IMR-90 (cell line): Measurements from ENCODE around the gene PSMG4. TPM values are rescaled to one million over a fixed set of nuclear protein-coding genes. Genes with fewer than 3 reads are reported as not detected.

Experiments
- ATAC-seq: fragments of 200-7000 bp; cut with Tn5 transposase; 2 replicates; pipeline ENCODE4 v1.9.1; 2020; ENCODE audit warnings: low read depth, mild to moderate bottlenecking, moderate library complexity
- BruUV-seq: library from RNA; stranded (reverse); fragments of 400-500 nt; replicated peaks from 2 replicates; lab custom pipeline; 2021; lab: Mats Ljungman, UMichigan
- CTCF ChIA-PET: fragments of 300-600 bp; formaldehyde crosslinking; extraction: SDS; loops from one replicate; lab custom pipeline; 2021; ENCODE audit warnings: antibody characterized with exemption; lab: Yijun Ruan, JAX
- POLR2A ChIA-PET: fragments of 300-600 bp; sonication (Branson Sonifier 250); formaldehyde crosslinking; loops from one replicate; lab custom pipeline; 2022; ENCODE audit warnings: antibody characterized with exemption; ENCODE audit not compliant: unreplicated experiment; lab: Charles Lee
- DNase-seq: peaks from one replicate; pipeline ENCODE4 v3.0.0; 2013
- H2AFZ ChIP-seq: replicated peaks from 2 replicates; pipeline ENCODE3; 2013; ENCODE audit warnings: low read length, mild to moderate bottlenecking; ENCODE audit not compliant: poor library complexity
- H2AK5ac ChIP-seq: 2 replicates; pipeline ENCODE4 v1.6.1; 2013; ENCODE audit warnings: low read depth, low read length, inconsistent platforms
- H2AK9ac ChIP-seq: replicated peaks from 2 replicates; pipeline ENCODE3; 2013; ENCODE audit warnings: mild to moderate bottlenecking, low read depth, low read length, moderate library complexity; ENCODE audit not compliant: poor library complexity
- H2BK120ac ChIP-seq: 2 replicates; pipeline ENCODE4 v1.6.1; 2013; ENCODE audit warnings: low read depth, low read length, inconsistent platforms
- H2BK15ac ChIP-seq: 3 replicates; pipeline ENCODE4 v1.6.1; 2013; ENCODE audit warnings: low read depth, low read length, inconsistent platforms
- H2BK20ac ChIP-seq: 2 replicates; pipeline ENCODE4 v1.6.1; 2013; ENCODE audit warnings: low read depth, mild to moderate bottlenecking, inconsistent platforms, low read length, moderate library complexity
- H2BK5ac ChIP-seq: 2 replicates; pipeline ENCODE4 v1.6.1; 2013; ENCODE audit warnings: mild to moderate bottlenecking, low read depth, low read length, inconsistent platforms; ENCODE audit not compliant: poor library complexity, severe bottlenecking
- H3K14ac ChIP-seq: replicated peaks from 2 replicates; pipeline ENCODE4 v1.6.1; 2013; ENCODE audit warnings: low read depth, low read length, inconsistent platforms
- H3K18ac ChIP-seq: 2 replicates; pipeline ENCODE4 v1.6.1; 2013; ENCODE audit warnings: low read depth, low read length, control low read depth
- H3K23ac ChIP-seq: 2 replicates; pipeline ENCODE4 v1.6.1; 2013; ENCODE audit warnings: low read depth, low read length, inconsistent platforms
- H3K27ac ChIP-seq: 2 replicates; pipeline ENCODE4 v1.5.1; 2013; ENCODE audit warnings: mild to moderate bottlenecking, control low read depth, low read length; ENCODE audit not compliant: insufficient read depth
- H3K27me3 ChIP-seq: 2 replicates; pipeline ENCODE4 v1.6.1; 2013; ENCODE audit warnings: low read length; ENCODE audit not compliant: control insufficient read depth, insufficient read depth
- H3K36me3 ChIP-seq: 2 replicates; pipeline ENCODE4 v1.6.1; 2013; ENCODE audit warnings: low read length, mixed read lengths; ENCODE audit not compliant: control insufficient read depth, insufficient read depth
- H3K4ac ChIP-seq: 2 replicates; pipeline ENCODE4 v1.6.1; 2013; ENCODE audit warnings: low read depth, low read length, inconsistent platforms
- H3K4me1 ChIP-seq: 2 replicates; pipeline ENCODE4 v1.6.1; 2013; ENCODE audit warnings: low read length, mixed read lengths; ENCODE audit not compliant: control insufficient read depth, insufficient read depth
- H3K4me2 ChIP-seq: 2 replicates; pipeline ENCODE4 v1.6.1; 2013; ENCODE audit warnings: low read depth, mild to moderate bottlenecking, control low read depth, low read length, moderate library complexity
- H3K4me3 ChIP-seq: 2 replicates; pipeline ENCODE4 v1.5.1; 2013; ENCODE audit warnings: low read depth, mild to moderate bottlenecking, control low read depth, low read length, moderate library complexity; ENCODE audit not compliant: insufficient read depth
- H3K56ac ChIP-seq: 2 replicates; pipeline ENCODE4 v1.6.1; 2013; ENCODE audit warnings: low read length, inconsistent platforms; ENCODE audit not compliant: insufficient read depth; ENCODE audit errors: extremely low read depth
- H3K79me1 ChIP-seq, 2 experiments: 2 replicates each; pipeline ENCODE4 v1.6.1; 2013; ENCODE audit warnings: low read length in 2 of 2, inconsistent platforms in 1 of 2, low read depth in 1 of 2
- H3K9ac ChIP-seq: 2 replicates; pipeline ENCODE4 v1.6.1; 2013; ENCODE audit warnings: low read depth, low read length, control low read depth
- H3K9me1 ChIP-seq: 2 replicates; pipeline ENCODE4 v1.6.1; 2013; ENCODE audit warnings: low read length, inconsistent platforms; ENCODE audit not compliant: insufficient read depth
- H3K9me3 ChIP-seq: 2 replicates; pipeline ENCODE4 v1.6.1; 2013; ENCODE audit warnings: low read length; ENCODE audit not compliant: control insufficient read depth, insufficient read depth
- H4K20me1 ChIP-seq: 2 replicates; pipeline ENCODE4 v1.6.1; 2013; ENCODE audit warnings: low read length, inconsistent platforms; ENCODE audit not compliant: insufficient read depth
- H4K5ac ChIP-seq: 2 replicates; pipeline ENCODE4 v1.6.1; 2013; ENCODE audit warnings: mild to moderate bottlenecking, low read depth, low read length, control low read depth
- H4K8ac ChIP-seq, 2 experiments: 2 replicates each; pipeline ENCODE4 v1.6.1; 2013; ENCODE audit warnings: low read depth in 2 of 2, low read length in 2 of 2, control low read depth in 1 of 2, inconsistent platforms in 1 of 2
- H4K91ac ChIP-seq: 2 replicates; pipeline ENCODE4 v1.6.1; 2013; ENCODE audit warnings: low read depth, low read length, inconsistent platforms; ENCODE audit not compliant: insufficient read depth
- CEBPB ChIP-seq: IDR thresholded peaks from 2 replicates; pipeline ENCODE4 v1.6.1; 2012; ENCODE audit warnings: low read depth, low read length, improper control_type of control experiment
- CHD1 ChIP-seq: IDR thresholded peaks from 2 replicates; pipeline ENCODE4 v1.6.1; 2012; ENCODE audit warnings: low read depth, low read length, improper control_type of control experiment
- ELK1 ChIP-seq: fragments of 150-350 bp; IDR thresholded peaks from 2 replicates; pipeline ENCODE4 v1.6.1; 2016; ENCODE audit warnings: low read depth, mild to moderate bottlenecking, low read length, moderate library complexity, borderline replicate concordance
- MAFK ChIP-seq: IDR thresholded peaks from 2 replicates; pipeline ENCODE4 v1.6.1; 2012; ENCODE audit warnings: low read depth, low read length, improper control_type of control experiment
- MXI1 ChIP-seq: IDR thresholded peaks from 2 replicates; pipeline ENCODE4 v1.6.1; 2012; ENCODE audit warnings: low read depth, mild to moderate bottlenecking, low read length, moderate library complexity, borderline replicate concordance
- POLR2A ChIP-seq: IDR thresholded peaks from 2 replicates; pipeline ENCODE4 v1.6.1; 2012; ENCODE audit warnings: mild to moderate bottlenecking, low read depth, low read length
- RAD21 ChIP-seq: IDR thresholded peaks from 2 replicates; pipeline ENCODE4 v1.6.1; 2012; ENCODE audit warnings: low read length, improper control_type of control experiment
- RFX5 ChIP-seq: IDR thresholded peaks from 2 replicates; pipeline ENCODE4 v1.8.0; 2012; ENCODE audit warnings: low read depth, mild to moderate bottlenecking, low read length, moderate library complexity
- SMC3 ChIP-seq: fragments of 150-350 bp; IDR thresholded peaks from 2 replicates; pipeline ENCODE4 v1.6.1; 2016; ENCODE audit warnings: low read depth, mild to moderate bottlenecking, antibody characterized with exemption, low read length, moderate library complexity
- WGBS, 2 experiments: methylation state at CpG; one replicate each; pipeline versions ENCODE4 v1.1.5 to v1.1.7; 2013; ENCODE audit warnings: missing lambda C conversion rate in 2 of 2; ENCODE audit not compliant: insufficient read length in 1 of 2; ENCODE audit errors: extremely low coverage in 2 of 2; 5-methylcytosine and 5-hydroxymethylcytosine counted together
- dilution Hi-C: fragments of 300-500 bp; cut with HindIII; formaldehyde crosslinking; loops from one replicate; pipeline ENCODE4 v1.14.3; 2018; ENCODE audit warnings: low sequenced_read_pairs; ENCODE audit not compliant: unreplicated experiment
- in situ Hi-C: fragments of 300-500 bp; cut with MboI; formaldehyde crosslinking; loops from 3 replicates; pipeline ENCODE4 v1.14.3; 2019; ENCODE audit warnings: low sequenced_read_pairs, inconsistent platforms, mixed read lengths
- intact Hi-C: fragments of 100-400 bp; cut with micrococcal nuclease; formaldehyde crosslinking; loops from 2 replicates; pipeline ENCODE4 v1.10.0; 2022
- polyA plus RNA-seq, 3 experiments: library from polyadenylated mRNA; depleted of rRNA; stranded (reverse); fragments of >200 nt; gene quantifications; 2 replicates each; pipeline ENCODE4 v1.2.3, GENCODE V29; 2012; ENCODE audit warnings: low replicate concordance in 1 of 3
- total RNA-seq: library from RNA; depleted of rRNA; stranded (reverse); fragments of >200 nt; gene quantifications from 2 replicates; pipeline ENCODE4 v1.2.3, GENCODE V29; 2012
- TF ChIP-seq, protein P1 (sequence below): conservative IDR thresholded peaks from 2 replicates; pipeline ENCODE4 v1.5.1; 2012; ENCODE audit warnings: mild to moderate bottlenecking, low read depth, low read length, improper control_type of control experiment

Gene PSMG4
- total and polyA plus RNA-seq, 2 of the 4 experiments (the other 2 are of a cell fraction), result 5.6 to 13.4 TPM

- Histone ChIP-seq H2BK15ac (no peak overlapping the region), H3K9me1 (peaks cover 7% of the 10 kb centered on the region; the same call in 1 of the 2 replicates), H2BK5ac (no peak overlapping the region), H2BK120ac (no peak overlapping the region), H3K36me3 (peaks cover 11% of the 10 kb centered on the region), H3K4ac (no peak overlapping the region), H3K56ac (no peak overlapping the region), H2AFZ (no peak overlapping the region), H3K14ac (no peak overlapping the region), H3K4me2 (no peak overlapping the region), H3K18ac (no peak overlapping the region), H3K79me1 (peaks cover 40 to 68% of the 10 kb centered on the region in 2 experiments), H2AK5ac (no peak overlapping the region), H4K91ac (no peak overlapping the region), H2AK9ac (no peak overlapping the region), H3K27me3 (peaks cover 1% of the 10 kb centered on the region; the same call in 1 of the 2 replicates), H3K9ac (no peak overlapping the region), H4K8ac (no peak overlapping the region), H4K20me1 (peaks cover 34% of the 10 kb centered on the region), H3K9me3 (no peaks in the 10 kb centered on the region), H4K5ac (no peak overlapping the region), H2BK20ac (no peak overlapping the region), H3K27ac (no peak overlapping the region), H3K23ac (no peak overlapping the region), H3K4me1 (peaks cover 11% of the 10 kb centered on the region; the same call in 1 of the 2 replicates), H3K4me3 (no peak overlapping the region)
- in situ Hi-C loops, result no loop called here
- ATAC-seq (no peak), DNase-seq (no peak)
- ChIA-PET CTCF (interaction anchor here (0.6 to 1.1 kb wide), 3 partner anchors 15 to 521 kb away, joined by 3 to 4 read pairs (median 3); no protein-coding TSS in a partner anchor), POLR2A (no interaction called here)
- dilution Hi-C loops, result no loop called here
- no CpG with 5 or more reads among the region's 6 CpGs for WGBS, 2 experiments
- intact Hi-C loops, result no loop called here
- no TSS peak for BruUV-seq
- TF ChIP-seq MAFK (no peak), SMC3 (no peak), RFX5 (no peak), CEBPB (no peak), RAD21 (no peak), ELK1 (no peak), CHD1 (no peak), MXI1 (no peak), POLR2A (no peak)
- TF ChIP-seq, protein P1, sequence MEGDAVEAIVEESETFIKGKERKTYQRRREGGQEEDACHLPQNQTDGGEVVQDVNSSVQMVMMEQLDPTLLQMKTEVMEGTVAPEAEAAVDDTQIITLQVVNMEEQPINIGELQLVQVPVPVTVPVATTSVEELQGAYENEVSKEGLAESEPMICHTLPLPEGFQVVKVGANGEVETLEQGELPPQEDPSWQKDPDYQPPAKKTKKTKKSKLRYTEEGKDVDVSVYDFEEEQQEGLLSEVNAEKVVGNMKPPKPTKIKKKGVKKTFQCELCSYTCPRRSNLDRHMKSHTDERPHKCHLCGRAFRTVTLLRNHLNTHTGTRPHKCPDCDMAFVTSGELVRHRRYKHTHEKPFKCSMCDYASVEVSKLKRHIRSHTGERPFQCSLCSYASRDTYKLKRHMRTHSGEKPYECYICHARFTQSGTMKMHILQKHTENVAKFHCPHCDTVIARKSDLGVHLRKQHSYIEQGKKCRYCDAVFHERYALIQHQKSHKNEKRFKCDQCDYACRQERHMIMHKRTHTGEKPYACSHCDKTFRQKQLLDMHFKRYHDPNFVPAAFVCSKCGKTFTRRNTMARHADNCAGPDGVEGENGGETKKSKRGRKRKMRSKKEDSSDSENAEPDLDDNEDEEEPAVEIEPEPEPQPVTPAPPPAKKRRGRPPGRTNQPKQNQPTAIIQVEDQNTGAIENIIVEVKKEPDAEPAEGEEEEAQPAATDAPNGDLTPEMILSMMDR, result no peak
Observed at GRCh38 chr6:3261518-3261820, 2.7 kb downstream of the PSMG4 start.
